GM21529 (cell line): ENCODE results near the gene FAM89B.
A peak's percentile ranks its signal among the peaks of the same experiment; 100 is the strongest.

ENCODE experiments used
- ATAC-seq: cut with Tn5 transposase; IDR thresholded peaks from one replicate; pipeline ENCODE4 v1.9.1; 2021; ENCODE audit not compliant: unreplicated experiment

FAM89B gene

DNA sequence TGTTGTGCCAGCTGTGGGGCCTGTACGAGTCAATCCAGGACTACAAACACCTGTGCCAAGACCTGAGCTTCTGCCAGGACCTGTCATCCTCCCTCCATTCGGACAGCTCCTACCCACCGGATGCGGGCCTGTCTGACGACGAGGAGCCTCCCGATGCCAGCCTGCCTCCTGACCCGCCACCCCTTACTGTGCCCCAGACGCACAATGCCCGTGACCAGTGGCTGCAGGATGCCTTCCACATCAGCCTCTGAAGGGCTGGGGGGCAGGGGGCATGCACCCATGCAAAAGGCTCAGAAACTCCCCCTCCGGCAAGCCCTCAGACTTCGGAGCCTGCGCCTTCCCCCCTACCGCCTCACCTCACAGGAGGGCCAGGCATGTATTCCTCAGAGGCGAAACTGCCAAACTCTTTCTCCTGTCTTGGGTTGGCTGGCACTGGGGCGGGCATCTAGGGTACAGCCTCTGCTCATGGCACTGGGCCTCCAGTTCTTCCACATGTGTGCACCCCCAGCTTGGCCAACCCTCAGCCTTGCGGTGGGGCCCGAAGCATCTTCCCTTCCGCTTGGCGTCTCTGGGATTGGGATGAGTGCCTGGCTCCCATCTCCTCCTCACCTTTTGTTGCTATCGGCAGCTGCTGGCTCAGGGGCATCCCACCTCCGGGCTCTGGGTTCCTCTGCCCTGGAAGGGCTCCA is 1.2 kb downstream of the FAM89B start:
- ATAC-seq = no peak

DNA sequence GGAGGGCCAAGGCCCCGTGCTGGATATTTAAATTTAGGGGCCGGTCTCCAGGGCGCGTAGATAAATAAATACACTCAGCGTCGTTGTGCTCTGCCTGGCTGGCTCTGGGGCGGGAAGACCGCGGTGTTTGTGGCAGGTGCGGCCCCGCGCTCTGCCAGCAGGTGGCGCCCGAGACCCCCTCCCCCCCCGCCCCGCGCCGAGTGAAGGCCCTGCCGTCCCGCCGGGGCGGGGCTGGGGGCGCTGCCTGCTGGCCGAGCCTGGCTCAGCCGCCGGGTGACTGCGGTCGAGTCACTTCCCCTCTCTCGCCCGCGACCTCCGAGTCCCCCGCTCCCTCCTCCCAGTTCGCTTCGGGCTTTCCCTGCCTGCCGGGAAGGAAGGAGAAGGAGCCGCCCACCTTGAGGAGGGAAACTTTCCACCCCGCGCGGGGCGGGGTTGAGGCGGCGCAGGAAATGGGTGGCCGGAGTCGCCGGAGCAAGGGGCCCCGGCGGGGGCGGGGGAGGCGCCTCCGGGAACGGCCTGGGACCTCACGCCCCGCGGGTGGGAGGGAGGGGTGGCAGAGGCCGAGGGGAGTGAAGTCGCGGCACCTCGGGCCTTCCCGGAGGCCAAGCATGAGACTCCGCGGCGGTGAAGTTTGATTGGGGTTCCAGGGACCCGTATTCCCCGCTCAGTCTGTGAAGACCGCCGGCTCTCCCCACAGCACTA is 1.9 kb downstream of the FAM89B start:
- peak; percentile 26 for ATAC-seq

DNA sequence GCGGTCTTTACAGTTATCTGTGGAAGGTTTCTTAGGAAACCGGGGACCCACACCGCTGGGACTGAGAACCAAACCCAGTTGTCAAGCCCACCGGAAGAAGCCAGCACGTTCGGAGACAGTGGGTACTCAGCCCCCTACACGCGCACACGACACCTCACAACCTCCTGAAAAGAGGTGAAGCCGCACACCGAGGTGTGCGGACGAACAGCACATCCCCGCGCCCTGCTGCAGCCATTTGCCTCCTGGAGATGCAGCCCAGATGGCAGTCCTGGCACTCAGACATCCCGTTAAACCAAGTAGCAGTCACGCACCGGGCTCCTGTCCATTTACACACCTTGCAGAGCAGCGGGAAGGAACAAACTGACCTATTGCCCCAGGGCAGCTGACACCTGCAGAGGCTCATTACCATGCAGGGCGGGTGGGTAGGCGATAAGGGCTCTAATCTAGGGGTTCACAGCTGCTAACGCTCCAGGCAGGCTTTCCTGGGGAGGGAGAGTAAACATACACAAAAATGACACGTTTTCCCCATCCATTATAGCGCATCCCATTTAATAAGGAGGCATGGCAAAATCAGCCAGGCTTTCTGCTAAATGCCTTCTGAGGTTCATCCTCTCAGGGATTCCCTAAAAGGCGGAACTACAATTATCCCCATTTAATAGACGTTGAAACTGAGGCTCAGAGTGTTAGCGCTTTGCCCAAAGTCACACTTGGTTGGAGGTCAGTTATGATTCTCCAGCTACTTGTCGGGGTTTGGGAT is 2.7 kb downstream of the FAM89B start:
- no peak for ATAC-seq

DNA sequence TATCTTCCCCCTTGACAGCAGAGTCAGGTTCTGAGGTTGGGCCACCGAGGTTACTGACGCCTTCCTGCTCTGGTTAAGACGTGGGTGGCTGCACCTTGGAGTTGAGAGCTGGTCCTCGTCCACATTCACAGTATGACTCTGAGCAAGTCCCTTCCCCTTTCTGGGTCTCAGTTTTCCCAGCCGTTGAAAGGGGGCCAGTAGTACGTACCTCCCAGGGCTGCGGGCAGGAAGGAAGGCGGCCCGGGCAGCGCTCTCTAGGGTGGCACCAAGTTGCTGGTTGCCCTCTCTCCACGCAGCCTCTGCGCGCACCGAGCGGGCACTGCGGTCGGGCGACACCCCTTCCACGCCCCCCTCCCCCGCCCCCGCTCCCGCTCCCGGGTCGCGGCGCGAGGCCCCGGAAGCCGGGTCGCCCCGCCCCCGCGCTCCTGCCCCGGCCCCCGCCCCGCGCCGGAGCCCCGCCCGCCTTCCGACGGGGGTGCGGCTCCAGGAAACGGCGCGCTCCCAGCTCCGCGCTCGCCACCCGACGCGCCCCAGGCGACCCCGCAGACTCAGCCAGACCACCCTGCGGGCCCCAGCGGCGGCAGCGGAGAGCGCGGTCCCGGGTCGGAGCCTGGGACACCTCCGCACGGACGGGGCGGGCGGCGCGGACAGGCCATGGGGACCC is 3.4 kb downstream of the FAM89B start, which contains the start of gene EHBP1L1:
EHBP1L1 (plus strand) TSS at position 486 of the 664 bp plus-strand sequence. CDS start 250 bp downstream, outside the sequence.
- ATAC-seq = peak; percentile 29

DNA sequence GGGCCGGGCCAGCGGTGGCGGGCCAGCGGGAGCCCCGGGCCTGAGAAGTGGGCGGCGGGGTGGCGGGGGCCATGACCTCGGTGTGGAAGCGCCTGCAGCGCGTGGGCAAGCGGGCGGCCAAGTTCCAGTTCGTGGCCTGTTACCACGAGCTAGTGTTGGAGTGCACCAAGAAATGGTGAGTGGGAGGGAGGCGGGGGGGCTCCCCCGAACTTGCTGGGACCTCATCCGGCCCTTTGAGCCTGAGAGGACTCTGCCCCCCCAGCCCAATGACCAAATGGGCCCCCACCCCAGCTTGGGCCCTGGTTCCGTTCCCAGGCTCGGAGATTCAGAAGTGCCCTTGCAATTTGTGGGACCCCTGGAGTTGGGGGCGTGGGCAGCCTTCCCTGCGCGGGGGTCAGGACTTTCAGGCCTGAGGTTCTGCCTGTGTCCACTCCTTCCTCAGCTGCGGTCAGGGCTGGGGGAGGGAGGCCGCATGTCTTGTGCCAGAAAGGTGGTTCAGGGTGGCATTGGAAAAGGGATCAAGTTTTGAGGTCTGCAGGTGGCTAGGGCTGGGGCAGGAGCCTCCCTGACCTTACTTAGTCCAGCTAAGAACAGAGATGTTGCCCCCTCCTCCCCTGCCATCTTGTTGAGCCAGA is 4.0 kb downstream of the FAM89B start:
- no peak for ATAC-seq

DNA sequence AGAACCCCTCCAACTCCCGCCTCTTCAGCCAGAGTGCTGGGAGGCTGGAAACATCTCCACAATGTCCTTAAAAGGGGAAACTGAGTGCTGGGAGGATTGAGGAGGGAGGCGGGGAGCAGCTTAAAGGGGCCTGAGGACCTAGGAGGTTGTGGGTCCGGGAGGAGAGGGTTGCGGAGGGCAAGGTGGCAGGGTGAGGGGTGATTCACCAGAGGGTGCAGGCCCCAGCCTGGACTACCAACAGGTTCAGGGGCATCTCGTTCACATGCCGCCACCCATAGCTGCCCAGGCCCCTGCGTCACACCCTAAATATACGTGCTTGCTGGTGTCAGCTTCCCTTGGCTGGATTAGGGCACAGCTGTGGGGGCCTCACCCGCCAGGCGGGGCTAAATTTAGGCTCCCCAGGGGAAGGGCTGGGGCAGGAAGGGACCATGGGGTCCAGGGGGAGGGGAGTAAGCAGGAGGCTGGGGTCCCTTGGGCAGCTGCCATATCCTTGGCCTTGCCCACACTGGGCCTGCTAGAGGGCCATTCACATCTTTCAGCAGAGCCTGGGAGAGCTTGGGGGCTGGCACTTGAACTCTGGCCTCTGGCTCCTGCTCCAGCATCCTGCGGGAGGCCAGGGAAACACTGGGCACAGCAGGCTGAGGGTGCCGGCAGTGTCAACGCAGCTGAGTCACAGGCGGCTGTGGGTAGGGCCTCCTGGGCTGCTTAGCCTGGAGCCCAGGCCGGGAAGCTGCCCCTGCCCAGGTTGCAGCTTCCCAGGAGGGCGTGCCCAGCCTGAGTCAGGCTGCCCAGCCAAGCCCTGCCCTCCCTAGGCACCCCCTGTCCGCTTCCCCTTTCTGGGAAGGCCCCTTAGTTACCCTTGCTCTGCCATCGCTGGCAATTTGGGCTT is 4.8 kb downstream of the FAM89B start:
- ATAC-seq = no peak

DNA sequence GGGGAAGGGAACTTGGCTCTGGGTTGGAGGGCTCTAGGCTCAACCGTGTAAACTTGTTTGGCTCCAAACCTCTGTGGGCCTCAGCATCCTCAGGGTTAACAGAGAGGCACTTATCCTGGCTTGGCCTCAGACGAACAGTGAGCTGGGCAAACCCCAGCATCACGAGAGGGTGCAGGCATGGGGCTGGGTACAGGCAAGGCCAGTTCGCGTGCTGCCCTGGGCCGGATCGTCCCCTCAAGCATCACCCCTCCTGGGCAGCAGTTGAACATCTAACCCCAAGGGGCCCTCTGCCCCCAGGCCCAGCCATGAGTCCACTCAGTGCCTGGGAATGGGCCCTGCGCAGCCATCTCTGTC is 5.4 kb downstream of the FAM89B start:
- no peak for ATAC-seq

DNA sequence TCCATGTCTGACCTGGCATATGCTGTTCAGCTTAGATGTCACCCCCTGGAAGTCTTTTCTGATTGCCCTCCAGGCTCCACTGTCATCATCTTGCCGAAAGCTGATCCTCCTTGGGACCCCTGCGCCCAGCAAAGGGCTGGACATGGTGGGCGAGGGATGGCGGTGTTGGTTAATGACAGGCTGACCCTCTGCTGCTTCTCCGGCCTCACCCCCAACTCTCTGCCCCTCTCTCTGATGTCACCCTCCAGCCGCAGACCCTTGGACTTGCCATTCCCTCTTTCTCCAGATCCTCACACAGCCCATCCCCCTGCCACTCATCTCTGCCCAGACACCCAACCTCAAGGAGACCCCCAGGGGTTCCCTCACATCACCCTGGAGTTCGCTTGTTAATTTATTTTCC is 5.8 kb downstream of the FAM89B start:
- no peak for ATAC-seq

DNA sequence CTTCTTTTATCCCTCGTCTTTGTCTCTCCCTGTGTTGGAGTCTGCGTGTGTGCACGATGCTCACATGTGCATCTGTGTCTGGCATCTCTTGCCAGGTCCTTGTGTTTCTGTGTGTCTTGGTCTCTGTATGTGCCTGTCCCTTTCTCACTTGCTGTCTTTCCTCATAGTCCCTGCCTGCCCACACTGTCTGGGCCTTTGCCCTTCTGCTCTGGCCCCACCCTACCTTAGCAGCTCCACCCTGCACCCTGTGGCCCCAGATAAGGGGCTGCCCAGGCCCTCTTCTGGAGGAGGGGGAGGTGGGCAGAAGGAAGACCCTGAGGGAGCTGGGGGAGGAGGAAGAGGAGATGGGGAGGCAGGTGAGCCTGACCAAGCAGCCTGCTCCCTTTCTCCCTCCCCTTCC is 6.3 kb downstream of the FAM89B start:
- ATAC-seq = no peak

DNA sequence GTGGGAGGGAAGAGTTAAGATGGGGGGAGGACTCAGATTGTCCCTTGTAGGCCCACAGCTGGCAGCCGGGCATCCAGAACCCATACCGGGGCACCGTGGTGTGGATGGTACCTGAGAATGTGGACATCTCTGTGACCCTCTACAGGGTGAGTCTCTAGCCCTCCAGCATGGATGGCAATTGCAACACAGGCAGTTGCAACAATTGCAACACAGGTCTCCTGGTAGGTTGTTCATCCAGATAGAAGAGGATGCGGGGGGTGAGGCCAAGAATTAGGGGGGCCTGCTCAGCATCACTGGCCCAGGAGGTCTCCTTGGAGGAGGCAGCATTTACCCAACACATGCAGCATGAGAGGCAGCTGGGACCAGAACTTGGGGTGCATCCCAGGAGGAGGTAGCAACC is 7.0 kb downstream of the FAM89B start:
- ATAC-seq = no peak

DNA sequence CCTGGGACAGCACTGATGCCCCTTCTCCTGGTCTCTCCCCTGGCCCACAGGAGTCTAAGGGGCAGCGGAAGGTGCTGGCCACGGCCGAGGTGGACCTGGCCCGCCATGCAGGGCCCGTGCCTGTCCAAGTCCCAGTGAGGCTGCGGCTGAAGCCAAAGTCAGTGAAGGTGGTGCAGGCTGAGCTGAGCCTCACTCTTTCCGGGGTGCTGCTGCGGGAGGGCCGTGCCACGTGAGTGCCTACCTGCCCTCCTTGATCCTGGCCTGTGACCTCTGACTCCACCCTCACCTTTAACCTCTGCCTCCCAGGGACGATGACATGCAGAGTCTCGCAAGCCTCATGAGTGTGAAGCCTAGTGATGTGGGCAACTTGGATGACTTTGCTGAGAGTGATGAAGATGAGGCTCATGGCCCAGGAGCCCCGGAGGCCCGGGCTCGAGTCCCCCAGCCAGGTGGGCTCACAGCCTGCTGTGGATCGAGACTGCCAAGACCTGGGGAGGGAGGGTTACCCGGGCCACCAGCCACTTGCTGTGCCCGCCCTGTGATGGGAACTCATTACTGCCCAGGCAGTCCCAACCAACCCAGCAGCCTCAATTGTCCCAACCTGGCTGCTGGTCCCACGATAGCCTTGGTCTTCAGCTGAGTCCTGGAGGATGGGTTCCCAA is 7.8 kb downstream of the FAM89B start:
- ATAC-seq = no peak

DNA sequence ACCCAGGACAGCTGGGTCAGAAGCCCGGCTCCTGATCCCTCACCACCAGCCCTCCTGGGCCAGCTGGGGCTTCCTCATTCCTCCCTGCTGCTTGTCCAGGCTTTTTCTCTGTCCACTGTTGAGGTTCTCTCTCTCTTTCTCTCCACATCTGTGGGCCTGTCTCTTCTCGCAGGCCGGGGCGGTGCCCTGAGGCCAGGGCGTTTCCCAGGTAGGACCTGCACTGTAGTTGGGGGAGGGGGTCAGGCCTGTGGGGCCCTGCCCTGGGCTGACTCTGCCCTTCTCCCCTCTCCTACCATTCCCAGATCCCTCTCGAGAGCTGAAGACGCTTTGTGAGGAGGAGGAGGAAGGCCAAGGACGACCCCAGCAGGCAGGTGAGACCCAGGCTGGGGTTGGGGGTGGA is 8.4 kb downstream of the FAM89B start:
- no peak for ATAC-seq

DNA sequence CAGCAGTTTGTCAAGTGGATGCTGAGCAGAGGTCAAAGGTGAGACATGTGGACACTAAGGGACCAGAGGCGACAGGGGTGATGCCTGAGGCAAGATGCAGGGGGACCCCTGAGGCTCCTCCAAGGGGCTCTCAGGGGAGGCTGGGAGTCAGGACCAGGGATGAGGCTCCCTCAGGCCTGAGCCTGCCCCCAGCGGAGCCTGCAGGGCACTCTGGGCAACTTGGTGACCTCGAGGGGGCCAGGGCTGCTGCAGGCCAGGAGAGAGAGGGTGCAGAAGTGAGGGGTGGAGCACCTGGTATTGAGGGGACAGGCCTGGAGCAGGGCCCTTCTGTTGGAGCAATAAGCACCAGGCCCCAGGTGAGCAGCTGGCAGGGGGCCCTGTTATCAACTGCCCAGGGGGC is 9.6 kb downstream of the FAM89B start:
- no peak for ATAC-seq

DNA sequence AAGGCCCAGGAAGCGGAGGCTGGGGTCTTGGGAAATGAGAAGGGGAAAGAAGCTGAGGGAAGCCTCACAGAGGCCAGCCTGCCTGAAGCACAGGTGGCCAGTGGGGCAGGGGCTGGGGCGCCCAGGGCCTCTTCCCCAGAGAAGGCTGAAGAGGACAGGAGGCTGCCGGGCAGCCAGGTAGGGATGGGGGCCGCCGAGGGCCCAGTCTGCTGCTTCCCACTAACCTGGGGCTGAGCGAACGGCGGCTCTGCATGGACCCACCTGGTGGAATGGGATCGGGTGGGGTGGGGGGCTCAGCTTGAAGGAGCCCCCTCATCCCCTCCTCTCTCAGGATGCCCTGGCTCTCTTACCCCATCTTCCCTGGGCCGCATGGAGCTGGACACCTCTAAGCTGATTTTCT is 11.3 kb downstream of the FAM89B start:
- ATAC-seq = no peak

DNA sequence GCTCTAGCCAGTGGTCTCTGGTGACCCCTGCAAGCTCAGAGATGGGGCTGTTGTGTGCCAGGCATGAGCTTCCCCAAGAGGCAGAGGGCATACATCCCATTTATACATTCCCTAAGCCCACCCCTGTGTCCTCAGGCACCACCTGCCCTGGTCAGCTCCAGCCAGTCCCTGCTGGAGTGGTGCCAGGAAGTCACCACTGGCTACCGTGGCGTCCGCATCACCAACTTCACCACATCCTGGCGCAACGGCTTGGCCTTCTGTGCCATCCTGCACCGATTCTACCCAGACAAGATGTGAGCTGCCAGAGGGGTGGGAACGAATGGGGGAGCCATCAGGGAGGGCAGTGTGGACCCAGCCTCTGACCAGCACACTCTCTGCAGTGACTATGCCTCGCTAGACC is 11.8 kb downstream of the FAM89B start:
- ATAC-seq = no peak

DNA sequence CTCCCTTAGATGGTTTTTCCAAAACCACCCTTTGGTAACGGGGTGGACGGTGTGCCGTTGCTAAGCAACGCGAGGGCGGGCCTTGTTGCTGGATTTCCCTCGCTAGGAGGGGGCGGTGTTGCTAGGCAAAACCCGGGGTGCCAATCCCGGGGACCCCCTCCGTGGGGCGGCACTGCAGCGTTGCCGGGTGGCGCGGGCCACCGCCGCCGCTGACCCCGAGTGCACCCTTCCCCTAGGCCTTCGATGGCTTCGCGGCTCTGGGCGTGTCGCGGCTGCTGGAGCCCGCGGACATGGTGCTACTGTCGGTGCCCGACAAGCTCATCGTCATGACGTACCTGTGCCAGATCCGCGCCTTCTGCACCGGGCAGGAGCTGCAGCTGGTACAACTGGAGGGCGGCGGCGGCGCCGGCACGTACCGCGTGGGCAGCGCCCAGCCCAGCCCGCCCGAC is 12.4 kb downstream of the FAM89B start:
- no peak for ATAC-seq

DNA sequence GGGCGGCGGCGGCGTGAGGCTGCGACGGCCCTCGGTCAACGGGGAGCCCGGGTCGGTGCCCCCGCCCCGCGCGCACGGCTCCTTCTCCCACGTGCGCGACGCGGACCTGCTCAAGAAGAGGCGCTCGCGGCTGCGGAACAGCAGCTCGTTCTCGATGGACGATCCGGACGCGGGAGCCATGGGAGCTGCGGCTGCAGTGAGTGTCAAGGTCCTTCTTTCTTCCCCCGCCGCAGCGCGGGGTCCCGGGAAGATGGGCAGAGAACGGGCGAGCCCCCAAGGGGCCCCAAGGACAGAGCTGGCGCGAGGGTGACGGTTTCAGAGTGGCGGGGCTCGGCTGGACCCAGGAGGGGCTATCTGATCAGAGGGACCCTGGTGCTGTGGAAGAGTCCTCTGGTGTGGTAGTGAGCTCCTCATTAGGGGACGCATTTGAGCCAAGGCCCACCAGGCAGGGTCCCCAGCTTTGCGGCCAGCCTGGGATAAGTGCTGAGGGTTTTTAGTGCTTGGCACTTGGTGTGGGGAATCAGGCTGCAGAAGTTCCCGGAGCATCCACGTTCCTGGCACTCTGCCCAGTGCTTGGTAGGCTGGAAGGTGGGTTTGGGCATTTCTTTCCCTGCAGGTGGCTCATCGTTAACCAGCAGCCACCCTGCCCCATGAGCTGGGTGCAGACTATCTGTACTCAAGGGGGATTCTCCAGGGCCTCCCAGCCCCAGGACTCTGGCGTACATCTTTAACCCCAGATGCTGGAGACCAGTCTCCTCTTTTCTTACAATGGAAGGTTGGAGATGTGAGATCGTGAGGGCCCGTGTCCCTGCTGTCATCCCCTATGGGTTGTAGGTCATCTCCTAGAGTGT is 13.3 kb downstream of the FAM89B start:
- ATAC-seq = no peak

DNA sequence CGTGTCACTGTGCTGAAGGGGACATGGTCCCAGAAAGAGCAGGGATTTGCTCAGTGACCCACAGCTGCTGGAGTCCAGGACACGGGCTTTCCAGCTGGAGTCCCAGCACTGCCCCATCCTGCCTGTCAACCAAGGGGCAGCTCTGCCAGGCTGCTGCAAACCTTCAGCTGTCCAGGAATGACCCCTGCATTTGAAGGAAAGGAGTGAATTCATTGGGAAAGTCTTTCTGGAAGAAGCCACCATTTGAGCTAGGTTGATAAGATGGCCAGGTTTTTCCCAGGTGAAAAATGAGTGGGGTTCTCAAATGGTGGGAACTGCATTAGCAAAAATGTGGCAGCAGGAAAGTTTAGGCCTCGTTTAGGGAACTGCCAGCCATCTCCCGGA is 13.9 kb downstream of the FAM89B start:
- no peak for ATAC-seq

DNA sequence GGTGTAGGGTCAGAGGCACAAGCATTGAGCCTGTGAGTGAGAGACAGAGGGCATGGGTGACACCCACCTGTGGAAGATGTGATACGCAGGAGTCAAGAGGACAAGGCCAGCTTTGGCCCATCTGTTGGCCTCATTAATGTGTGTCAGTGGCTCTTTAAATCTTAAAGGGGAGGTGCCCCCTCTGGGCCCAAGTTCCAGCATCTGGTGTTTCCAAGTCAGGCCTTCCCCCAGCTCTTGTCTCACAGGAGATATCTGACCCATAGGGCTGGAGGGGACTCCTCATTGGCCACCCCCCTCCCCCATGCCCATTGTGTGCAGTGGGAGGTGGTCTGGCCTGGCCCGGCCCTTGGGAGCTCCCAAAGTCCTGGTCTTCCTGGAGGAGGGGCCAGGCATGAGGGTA is 14.3 kb downstream of the FAM89B start:
- no peak for ATAC-seq
